A673 (cell line): Measurements from ENCODE around the gene PDE6A.

Experiments used
- CTCF ChIP-seq: fragments of 300-800, 200-600 bp; sonication (generic); conservative IDR thresholded peaks from 2 replicates; pipeline ENCODE4 v1.5.1; 2017; ENCODE audit warnings: low read depth, mild to moderate bottlenecking, antibody characterized with exemption, low read length, moderate library complexity, mixed read lengths
- EZH2 ChIP-seq: fragments of 200-600 bp; sonication (generic); IDR thresholded peaks from 2 replicates; pipeline ENCODE4 v1.6.1; 2017; ENCODE audit warnings: borderline replicate concordance, low read depth, mild to moderate bottlenecking, mixed read lengths, antibody characterized with exemption, low read length; ENCODE audit not compliant: poor library complexity, severe bottlenecking

- TF ChIP-seq CTCF (no peak), EZH2 (no peak)
These were observed 112.0 kb downstream of the PDE6A start for GRCh38 chr5:149832636-149833035.
